ENCODE data around the gene FAM124A. TPM values are rescaled to one million over a fixed set of nuclear protein-coding genes. Genes with fewer than 3 reads are reported as not detected.

Gene FAM124A
- total and polyA plus RNA-seq, 2 of the 8 experiments (the other 6 are each of a cell fraction or from before 2014, with no cell fraction given), result 40.7 to 49.9 TPM

DNA sequence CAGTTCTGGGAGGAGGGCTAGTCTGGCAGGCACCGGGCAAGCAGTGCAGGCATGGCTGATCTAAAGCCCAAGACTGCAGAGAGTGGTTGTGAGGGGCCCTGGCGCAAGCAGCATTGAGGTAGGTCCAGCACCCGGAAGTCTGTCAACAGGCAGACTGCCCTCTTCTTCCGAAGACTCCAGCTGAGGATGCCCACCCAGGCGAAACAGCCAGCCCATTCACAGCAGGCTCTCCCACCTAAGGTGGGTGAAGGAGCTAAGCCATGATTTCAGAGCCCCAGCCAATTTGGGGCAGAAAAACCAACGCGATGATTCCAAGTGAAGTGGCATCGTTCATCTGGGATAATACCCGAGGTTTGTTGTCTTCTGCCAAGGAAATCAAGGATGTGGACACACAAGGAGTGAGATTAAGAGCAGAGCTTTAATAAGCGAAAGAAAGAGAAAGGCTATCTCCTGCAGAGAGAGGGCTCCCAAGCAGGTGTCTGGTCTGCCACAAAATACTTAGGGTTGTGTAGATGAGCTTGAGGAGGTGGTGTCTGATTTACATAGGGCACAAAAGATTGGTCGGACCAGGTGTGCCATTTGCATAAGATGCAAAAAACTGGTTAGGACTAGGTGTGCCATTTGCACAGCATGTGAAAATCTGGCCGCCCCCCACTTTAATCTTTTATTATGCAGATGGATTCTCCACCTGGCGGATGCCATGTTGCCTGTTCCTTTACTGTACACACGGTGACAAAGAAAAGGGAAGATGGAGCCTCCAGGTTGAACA is 22.6 kb downstream of the FAM124A start:
- Histone ChIP-seq H3K79me1 (ENCODE audit: low read depth, low read length) (peaks cover 2% of the 10 kb centered on the region), H2BK12ac (ENCODE audit: low read depth, low read length) (peak overlapping the region; percentile 75), H3K23ac (ENCODE audit: insufficient read length) (no peak overlapping the region), H2BK5ac (ENCODE audit: low read depth, low read length) (peak overlapping the region; percentile 90; the same call in 1 of the 2 replicates), H4K5ac (ENCODE audit: insufficient read length, low read depth, low read length) (peak overlapping the region; percentile 27), H3K4me2 (ENCODE audit: insufficient read depth in 1 of 2, low read depth in 2 of 2, low read length in 2 of 2) (peak overlapping the region; percentile 56 to 66), H3K4me3 (ENCODE audit: extremely low read depth in 1 of 4, insufficient read depth in 2 of 4, low read depth in 3 of 4, low read length in 4 of 4) (peak overlapping the region in 2 of 4 experiments; percentile 4 to 37; a peak in 4 of 8 replicates), H2AFZ (ENCODE audit: low read length) (no peak overlapping the region), H2BK120ac (replicated peaks; ENCODE audit: low read depth, low read length) (peak overlapping the region; percentile 47), H2AK5ac (ENCODE audit: low read depth, low read length) (no peak overlapping the region), H3K9ac (replicated peaks in 1 of 4; ENCODE audit: extremely low read depth in 1 of 4, low read depth in 3 of 4, low read length in 3 of 4) (no peak overlapping the region; a peak in 2 of 7 replicates), H2BK20ac (ENCODE audit: low read length) (0 out of 2 replicates have a peak overlapping the region, but pooled peaks have one; percentile 73), H3K18ac (ENCODE audit: extremely low read depth, low read length) (peak overlapping the region; percentile 73; the same call in 1 of the 2 replicates), H3K56ac (replicated peaks; ENCODE audit: insufficient read length, low read depth, low read length) (no peak overlapping the region), H4K91ac (replicated peaks; ENCODE audit: insufficient read length, low read length) (peak overlapping the region; percentile 57), H3K27me3 (replicated peaks in 1 of 4; ENCODE audit: control insufficient read depth in 3 of 4, extremely low read depth in 1 of 4, insufficient read depth in 3 of 4, low read length in 3 of 4) (no peaks in the 10 kb centered on the region), H3K4me1 (replicated peaks in 1 of 4; ENCODE audit: control insufficient read depth in 3 of 4, insufficient read depth in 4 of 4, low read length in 3 of 4) (peaks cover 23 to 47% (median 42%) of the 10 kb centered on the region in 4 experiments), H3K14ac (ENCODE audit: insufficient read length) (no peak overlapping the region), H3K23me2 (ENCODE audit: low read depth, low read length) (no peaks in the 10 kb centered on the region), H3K27ac (ENCODE audit: low read depth, low read length) (peak overlapping the region; percentile 43; the same call in 1 of the 2 replicates), H4K8ac (ENCODE audit: extremely low read depth, insufficient read depth, low read length) (peak overlapping the region; percentile 85; the same call in 1 of the 2 replicates), H3K9me3 (ENCODE audit: insufficient read depth in 2 of 2, low read depth in 1 of 2, low read length in 1 of 2) (no peaks in the 10 kb centered on the region), H3K4ac (replicated peaks; ENCODE audit: insufficient read length, low read depth, low read length) (no peak overlapping the region), H2BK15ac (ENCODE audit: low read length) (no peak overlapping the region), H3K36me3 (ENCODE audit: control insufficient read depth in 2 of 4, insufficient read depth in 4 of 4, low read length in 3 of 4) (peaks cover 0 to 21% (median 5%) of the 10 kb centered on the region in 4 experiments; a peak in 3 of 8 replicates), H4K20me1 (replicated peaks in 1 of 2; ENCODE audit: control insufficient read depth in 1 of 2, insufficient read depth in 2 of 2, low read length in 2 of 2) (peaks cover 0 to 1% of the 10 kb centered on the region in 2 experiments), H3K79me2 (ENCODE audit: control insufficient read depth in 1 of 2, insufficient read depth in 2 of 2, low read length in 2 of 2) (peaks cover 0 to 39% of the 10 kb centered on the region in 2 experiments; a peak in 2 of 4 replicates)
- 58% methylated on average over 14 of the region's 14 CpGs; no CpG with 5 or more reads in 1 of the 2 experiments for WGBS, 2 experiments (ENCODE audit: extremely low coverage in 1 of 2, insufficient coverage in 1 of 2, insufficient read length in 1 of 2, insufficient replicate concordance in 2 of 2, low coverage in 1 of 2, low lambda C conversion rate in 2 of 2, missing lambda C conversion rate in 1 of 2)
- peak; percentile 73 for FAIRE-seq
- peak in 1 of 2 experiments; percentile 56 for DNase-seq (ENCODE audit: low read depth in 1 of 2, low spot score in 2 of 2)
- ChIA-PET POLR2A (ENCODE audit: partially characterized antibody) (interaction anchor here (0.7 to 8.3 kb wide), 33 partner anchors 8 to 126 kb away, joined by 3 to 110 read pairs (median 5); no protein-coding TSS in a partner anchor), CTCF (ENCODE audit: partially characterized antibody) (interaction anchor here (1.0 to 4.9 kb wide), 9 partner anchors 9 to 119 kb away, joined by 3 to 28 read pairs (median 6); no protein-coding TSS in a partner anchor)
- peak; percentile 70 for TF ChIP-seq POLR2AphosphoS5 (IDR thresholded peaks at IDR 0.05; ENCODE audit: low read depth, low read length)
- TF ChIP-seq HDAC6 (IDR thresholded peaks at IDR 0.05; ENCODE audit: low read depth, low read length), result no peak
- no peak for TF ChIP-seq ZNF274 (IDR thresholded peaks at IDR 0.05; ENCODE audit: borderline replicate concordance, extremely low read depth, low read length)
- peak; percentile 85; the same call in 1 of the 2 replicates for TF ChIP-seq GTF2F1 (IDR thresholded peaks at IDR 0.05; ENCODE audit: borderline replicate concordance, low read depth, low read length)
- TF ChIP-seq YY1 (IDR thresholded peaks at IDR 0.05; ENCODE audit: low read depth, low read length), result peak; percentile 62; the same call in 1 of the 2 replicates
- TF ChIP-seq SP2 (IDR thresholded peaks at IDR 0.05; ENCODE audit: low read length), result no peak
- no peak for TF ChIP-seq BACH1 (IDR thresholded peaks at IDR 0.05; ENCODE audit: low read length)
- TF ChIP-seq RBBP5 (IDR thresholded peaks at IDR 0.05; ENCODE audit: borderline replicate concordance, low read depth, low read length), result no peak
- peak; percentile 63 to 92 for TF ChIP-seq POLR2A (IDR thresholded peaks at IDR 0.05; ENCODE audit: control extremely low read depth in 1 of 2, low read depth in 2 of 2, low read length in 2 of 2)
- no peak for TF ChIP-seq NANOG (IDR thresholded peaks at IDR 0.05; ENCODE audit: insufficient read depth, low read depth, low read length, poor library complexity, severe bottlenecking)
- no peak for TF ChIP-seq FOSL1 (IDR thresholded peaks at IDR 0.05; ENCODE audit: insufficient read depth, low read depth, low read length)

Measured in H1 (cell line).